ENCODE measurements around the gene ATG7. TPM values are rescaled to one million over a fixed set of nuclear protein-coding genes. Genes with fewer than 3 reads are reported as not detected.
"Not testable (repeated sequence)": the region's sequence is repeated elsewhere in the genome, so short reads cannot be mapped to it uniquely, and the experiment has no call there.

ATG7 gene
- polyA plus RNA-seq, 2 donors = 5.8 to 13.1 TPM

DNA sequence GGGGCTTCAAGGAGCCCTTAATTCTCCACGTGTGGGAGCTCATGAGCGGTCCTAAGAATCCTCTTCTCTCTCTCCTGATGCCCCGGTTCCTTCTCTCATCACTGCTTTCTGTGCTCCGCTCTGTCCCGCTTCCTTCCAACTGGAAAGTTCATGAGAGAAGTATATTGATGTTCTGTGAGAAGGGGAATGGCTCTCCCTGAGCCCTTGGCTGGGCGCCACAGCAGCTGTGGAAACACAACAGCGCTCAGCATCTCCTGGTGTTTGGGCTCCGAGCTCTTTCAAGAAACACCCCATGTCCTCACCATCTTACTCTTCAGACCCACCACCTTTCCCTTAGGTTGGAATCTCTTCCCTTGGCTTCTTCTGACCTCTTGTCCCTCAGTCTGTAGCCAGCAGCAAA, 209.8 kb downstream of the ATG7 start:
- H3K4me3 ChIP-seq (ENCODE audit: low read depth in 1 of 2, low read length in 2 of 2) = no peak overlapping the region
- H3K36me3 ChIP-seq (ENCODE audit: control insufficient read depth in 2 of 2, insufficient read depth in 2 of 2, low read length in 1 of 2) = no peaks in the 10 kb centered on the region
- no peaks in the 10 kb centered on the region for H3K9me3 ChIP-seq (ENCODE audit: control insufficient read depth in 2 of 2, insufficient read depth in 1 of 2, low read depth in 1 of 2, low read length in 1 of 2)
- H3K27me3 ChIP-seq (ENCODE audit: control insufficient read depth in 1 of 2, insufficient read depth in 2 of 2, low read length in 2 of 2) = no peaks in the 10 kb centered on the region
- 73 to 74% methylated on average over 8 of the region's 8 CpGs for WGBS, 2 donors
- peaks cover 0 to 5% of the 10 kb centered on the region in 2 donors for H3K4me1 ChIP-seq (ENCODE audit: control insufficient read depth in 2 of 2, insufficient read depth in 2 of 2, low read length in 1 of 2)
- H3K27ac ChIP-seq (ENCODE audit: low read depth in 2 of 2, low read length in 1 of 2) = peak overlapping the region in 1 of 2 donors; percentile 48

DNA sequence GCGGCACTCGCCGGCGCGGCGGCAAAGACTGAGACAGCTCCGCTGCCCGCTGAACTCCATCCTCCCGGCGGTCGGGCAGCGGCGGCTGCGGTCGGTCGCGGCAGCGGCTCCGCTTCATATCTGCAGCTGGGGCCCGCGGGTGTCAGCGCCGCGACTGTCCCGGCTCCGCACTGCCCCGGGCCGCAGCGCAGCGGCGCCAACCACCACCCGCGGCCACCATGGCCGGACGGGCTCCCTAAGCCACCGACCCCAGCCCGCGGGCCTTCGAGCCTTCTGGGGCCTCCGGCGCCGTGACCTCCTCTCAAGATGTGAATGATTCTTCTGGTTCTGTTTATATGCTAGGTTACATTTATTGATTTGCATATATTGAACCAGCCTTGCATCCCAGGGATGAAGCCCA, 216.2 kb downstream of the ATG7 start:
- not testable (repeated sequence) for H3K36me3 ChIP-seq (ENCODE audit: control insufficient read depth in 2 of 2, insufficient read depth in 2 of 2, low read length in 1 of 2); H3K4me1 ChIP-seq (ENCODE audit: control insufficient read depth in 2 of 2, insufficient read depth in 2 of 2, low read length in 1 of 2); H3K27me3 ChIP-seq (ENCODE audit: control insufficient read depth in 1 of 2, insufficient read depth in 2 of 2, low read length in 2 of 2); H3K27ac ChIP-seq (ENCODE audit: low read depth in 2 of 2, low read length in 1 of 2); H3K9me3 ChIP-seq (ENCODE audit: control insufficient read depth in 2 of 2, insufficient read depth in 1 of 2, low read depth in 1 of 2, low read length in 1 of 2); H3K4me3 ChIP-seq (ENCODE audit: low read depth in 1 of 2, low read length in 2 of 2)
- 97 to 98% methylated on average over 23 to 42 of the region's 42 CpGs for WGBS, 2 donors

DNA sequence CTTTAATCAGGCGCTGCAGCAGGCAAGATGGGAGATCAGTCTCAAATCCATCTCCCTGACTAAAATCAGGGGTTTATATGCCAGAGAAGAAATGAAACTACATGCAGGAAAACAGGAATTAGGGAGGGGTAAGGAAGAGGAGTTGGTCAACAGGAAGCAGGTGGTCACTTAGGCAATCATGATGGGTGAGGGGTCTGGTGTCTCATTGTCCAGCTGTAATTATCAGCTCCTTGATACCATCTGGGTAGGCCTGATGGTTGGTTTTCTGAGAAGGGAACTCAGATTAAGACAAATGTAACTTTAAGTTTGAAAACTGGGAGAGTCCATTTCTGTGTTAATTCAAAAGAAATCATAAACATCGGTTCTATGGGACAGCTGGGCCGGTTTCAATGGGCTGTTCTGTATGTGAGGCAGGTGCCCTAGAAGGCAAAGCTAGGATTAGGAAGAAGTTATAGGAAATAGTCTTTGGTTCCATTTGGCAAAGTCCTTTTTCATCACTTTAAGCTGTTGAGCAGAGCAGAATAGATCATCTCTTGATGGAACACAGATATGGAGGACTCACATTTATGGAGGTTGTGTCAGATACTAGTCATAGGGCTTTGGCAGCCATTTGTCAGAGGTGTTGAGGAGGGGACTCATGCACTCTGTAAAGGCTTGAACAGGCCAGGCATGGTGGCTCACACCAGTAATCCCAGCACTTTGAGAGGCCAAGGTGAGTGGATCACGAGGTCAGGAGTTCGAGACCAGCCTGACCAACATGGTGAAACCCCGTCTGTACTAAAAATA, 222.1 kb downstream of the ATG7 start:
- Histone ChIP-seq H3K27ac (ENCODE audit: low read depth in 2 of 2, low read length in 1 of 2) (no peak overlapping the region), H3K36me3 (ENCODE audit: control insufficient read depth in 2 of 2, insufficient read depth in 2 of 2, low read length in 1 of 2) (no peaks in the 10 kb centered on the region), H3K4me3 (ENCODE audit: low read depth in 1 of 2, low read length in 2 of 2) (no peak overlapping the region), H3K4me1 (ENCODE audit: control insufficient read depth in 2 of 2, insufficient read depth in 2 of 2, low read length in 1 of 2) (peaks cover 0 to 6% of the 10 kb centered on the region in 2 donors), H3K27me3 (ENCODE audit: control insufficient read depth in 1 of 2, insufficient read depth in 2 of 2, low read length in 2 of 2) (no peaks in the 10 kb centered on the region), H3K9me3 (ENCODE audit: control insufficient read depth in 2 of 2, insufficient read depth in 1 of 2, low read depth in 1 of 2, low read length in 1 of 2) (no peaks in the 10 kb centered on the region)
- 94 to 97% methylated on average over 6 of the region's 6 CpGs for WGBS, 2 donors

DNA sequence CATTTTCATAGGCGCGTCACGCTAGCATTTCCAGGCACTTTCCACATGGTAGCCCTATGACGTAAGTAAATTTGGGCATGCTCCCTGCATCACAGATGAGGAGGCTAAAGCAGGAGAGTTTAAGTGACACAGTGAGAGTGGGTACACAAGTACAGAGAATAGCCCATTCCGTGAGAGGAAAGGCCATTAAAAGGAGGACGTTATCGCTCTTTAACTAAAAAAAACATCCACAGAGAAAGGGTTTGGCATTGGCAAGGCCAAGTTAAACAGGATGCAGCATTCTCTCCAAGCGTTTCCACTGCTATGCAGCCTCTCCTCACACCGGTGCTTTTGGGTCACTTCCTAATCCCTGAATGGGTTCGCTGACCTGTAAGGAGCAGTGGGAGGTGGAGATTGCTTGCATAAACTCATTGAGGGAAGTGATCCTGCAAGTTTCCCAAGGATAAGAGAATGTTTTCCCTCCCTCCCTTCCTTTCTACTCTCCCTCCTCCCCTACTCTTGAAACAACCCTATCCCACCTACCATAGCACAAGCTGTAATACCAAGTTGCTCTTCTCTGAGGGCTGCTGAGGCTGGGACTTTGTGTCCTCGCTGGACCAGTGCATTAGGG, 223.9 kb downstream of the ATG7 start:
- H3K4me1 ChIP-seq (ENCODE audit: control insufficient read depth in 2 of 2, insufficient read depth in 2 of 2, low read length in 1 of 2) = peaks cover 0 to 6% of the 10 kb centered on the region in 2 donors
- WGBS, 2 donors = 78 to 83% methylated on average over 11 of the region's 11 CpGs
- H3K27me3 ChIP-seq (ENCODE audit: control insufficient read depth in 1 of 2, insufficient read depth in 2 of 2, low read length in 2 of 2) = no peaks in the 10 kb centered on the region
- no peak overlapping the region for H3K27ac ChIP-seq (ENCODE audit: low read depth in 2 of 2, low read length in 1 of 2)
- no peaks in the 10 kb centered on the region for H3K9me3 ChIP-seq (ENCODE audit: control insufficient read depth in 2 of 2, insufficient read depth in 1 of 2, low read depth in 1 of 2, low read length in 1 of 2)
- H3K4me3 ChIP-seq (ENCODE audit: low read depth in 1 of 2, low read length in 2 of 2) = no peak overlapping the region
- H3K36me3 ChIP-seq (ENCODE audit: control insufficient read depth in 2 of 2, insufficient read depth in 2 of 2, low read length in 1 of 2) = no peaks in the 10 kb centered on the region

DNA sequence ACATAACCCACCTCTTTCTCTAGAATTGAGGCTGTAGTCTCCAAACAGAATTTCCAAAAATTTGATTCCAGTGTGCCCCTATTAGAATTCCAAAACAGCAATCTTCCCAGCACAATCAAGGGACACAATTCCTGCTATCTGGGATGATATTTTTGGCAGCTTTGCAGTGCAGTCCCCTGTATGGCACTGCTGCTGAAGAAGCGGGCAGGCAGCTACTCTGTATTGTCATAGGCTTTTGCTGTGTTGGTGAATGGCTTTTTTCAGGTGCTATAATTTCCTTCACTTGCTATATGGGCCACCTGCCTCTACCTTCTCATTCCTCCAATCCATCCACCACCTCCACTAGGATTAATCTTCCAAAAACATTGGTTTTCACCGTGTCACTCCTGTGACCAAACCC, 226.0 kb downstream of the ATG7 start:
- no peaks in the 10 kb centered on the region for H3K27me3 ChIP-seq (ENCODE audit: control insufficient read depth in 1 of 2, insufficient read depth in 2 of 2, low read length in 2 of 2)
- peaks cover 0 to 6% of the 10 kb centered on the region in 2 donors for H3K4me1 ChIP-seq (ENCODE audit: control insufficient read depth in 2 of 2, insufficient read depth in 2 of 2, low read length in 1 of 2)
- H3K4me3 ChIP-seq (ENCODE audit: low read depth in 1 of 2, low read length in 2 of 2) = no peak overlapping the region
- no peaks in the 10 kb centered on the region for H3K36me3 ChIP-seq (ENCODE audit: control insufficient read depth in 2 of 2, insufficient read depth in 2 of 2, low read length in 1 of 2)
- peak overlapping the region; percentile 62 to 85 for H3K27ac ChIP-seq (ENCODE audit: low read depth in 2 of 2, low read length in 1 of 2)
- WGBS, 2 donors = 80 to 85% methylated on average over 2 of the region's 2 CpGs
- H3K9me3 ChIP-seq (ENCODE audit: control insufficient read depth in 2 of 2, insufficient read depth in 1 of 2, low read depth in 1 of 2, low read length in 1 of 2) = no peaks in the 10 kb centered on the region

DNA sequence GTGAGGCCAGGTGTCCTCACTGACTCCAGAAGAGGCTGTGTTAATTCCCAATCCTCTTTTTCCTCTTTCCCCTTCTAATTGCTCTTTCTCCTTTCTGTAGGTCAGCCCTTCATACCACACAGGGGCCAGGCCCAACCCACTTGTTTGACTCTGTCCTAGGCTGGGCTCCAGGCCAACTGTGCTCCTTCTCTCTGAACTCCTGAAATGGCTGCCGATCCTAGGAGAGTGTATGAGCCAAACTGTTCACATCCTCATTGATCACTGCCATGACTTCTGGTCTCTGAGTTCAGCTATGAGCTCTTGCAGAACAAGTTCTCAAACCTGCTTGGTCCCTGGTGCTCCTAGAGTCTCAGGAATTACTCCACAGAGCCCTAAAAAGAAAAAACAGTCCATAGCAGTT, 226.4 kb downstream of the ATG7 start:
- Histone ChIP-seq H3K4me3 (ENCODE audit: low read depth in 1 of 2, low read length in 2 of 2) (no peak overlapping the region), H3K27ac (ENCODE audit: low read depth in 2 of 2, low read length in 1 of 2) (peak overlapping the region; percentile 62 to 85), H3K4me1 (ENCODE audit: control insufficient read depth in 2 of 2, insufficient read depth in 2 of 2, low read length in 1 of 2) (peaks cover 0 to 6% of the 10 kb centered on the region in 2 donors), H3K9me3 (ENCODE audit: control insufficient read depth in 2 of 2, insufficient read depth in 1 of 2, low read depth in 1 of 2, low read length in 1 of 2) (no peaks in the 10 kb centered on the region), H3K36me3 (ENCODE audit: control insufficient read depth in 2 of 2, insufficient read depth in 2 of 2, low read length in 1 of 2) (no peaks in the 10 kb centered on the region), H3K27me3 (ENCODE audit: control insufficient read depth in 1 of 2, insufficient read depth in 2 of 2, low read length in 2 of 2) (no peaks in the 10 kb centered on the region)
- WGBS, 2 donors = 15 to 16% methylated on average over 1 of the region's 1 CpG

DNA sequence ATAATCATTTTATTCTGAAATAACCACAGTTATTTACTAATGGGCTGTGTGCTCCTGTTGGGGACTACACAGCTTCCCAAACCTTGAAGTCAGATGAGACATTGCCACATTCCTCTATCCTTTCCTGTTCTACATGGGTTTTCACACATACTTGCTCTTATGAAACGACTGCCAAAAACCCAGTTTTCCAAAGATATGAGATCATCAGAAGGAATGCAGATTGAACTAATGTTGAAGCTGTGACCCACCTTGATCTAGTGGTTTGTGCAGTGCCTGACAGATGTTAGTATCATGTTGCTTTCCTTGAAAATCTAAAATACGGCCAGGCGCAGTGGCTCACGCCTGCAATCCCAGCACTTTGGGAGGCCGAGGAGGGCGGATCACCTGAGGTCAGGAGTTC, 226.9 kb downstream of the ATG7 start:
- Histone ChIP-seq H3K36me3 (ENCODE audit: control insufficient read depth in 2 of 2, insufficient read depth in 2 of 2, low read length in 1 of 2) (no peaks in the 10 kb centered on the region), H3K27ac (ENCODE audit: low read depth in 2 of 2, low read length in 1 of 2) (peak overlapping the region in 1 of 2 donors; percentile 2)
- WGBS, 2 donors = 72 to 81% methylated on average over 6 of the region's 6 CpGs

DNA sequence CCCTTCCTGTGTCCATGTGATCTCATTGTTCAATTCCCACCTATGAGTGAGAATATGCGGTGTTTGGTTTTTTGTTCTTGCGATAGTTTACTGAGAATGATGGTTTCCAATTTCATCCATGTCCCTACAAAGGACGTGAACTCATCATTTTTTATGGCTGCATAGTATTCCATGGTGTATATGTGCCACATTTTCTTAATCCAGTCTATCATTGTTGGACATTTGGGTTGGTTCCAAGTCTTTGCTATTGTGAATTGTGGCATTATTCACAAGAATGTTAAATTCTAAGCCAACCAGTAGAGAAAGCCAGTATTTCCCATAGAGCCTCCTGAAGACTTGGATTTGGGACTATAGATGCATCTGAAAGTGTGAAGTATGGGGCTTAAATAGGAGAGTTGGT, 230.2 kb downstream of the ATG7 start:
- H3K27ac ChIP-seq (ENCODE audit: low read depth in 2 of 2, low read length in 1 of 2); H3K36me3 ChIP-seq (ENCODE audit: control insufficient read depth in 2 of 2, insufficient read depth in 2 of 2, low read length in 1 of 2); H3K27me3 ChIP-seq (ENCODE audit: control insufficient read depth in 1 of 2, insufficient read depth in 2 of 2, low read length in 2 of 2); H3K9me3 ChIP-seq (ENCODE audit: control insufficient read depth in 2 of 2, insufficient read depth in 1 of 2, low read depth in 1 of 2, low read length in 1 of 2); H3K4me1 ChIP-seq (ENCODE audit: control insufficient read depth in 2 of 2, insufficient read depth in 2 of 2, low read length in 1 of 2); H3K4me3 ChIP-seq (ENCODE audit: low read depth in 1 of 2, low read length in 2 of 2): not testable (repeated sequence)
- WGBS, 2 donors = no CpG with 5 or more reads among the region's 3 CpGs

More for the DNA sequence above, 226.9 kb downstream of the ATG7 start:
- no peak overlapping the region for H3K4me3 ChIP-seq (ENCODE audit: low read depth in 1 of 2, low read length in 2 of 2)
- H3K9me3 ChIP-seq (ENCODE audit: control insufficient read depth in 2 of 2, insufficient read depth in 1 of 2, low read depth in 1 of 2, low read length in 1 of 2) = no peaks in the 10 kb centered on the region
- H3K27me3 ChIP-seq (ENCODE audit: control insufficient read depth in 1 of 2, insufficient read depth in 2 of 2, low read length in 2 of 2) = no peaks in the 10 kb centered on the region
- peaks cover 0 to 6% of the 10 kb centered on the region in 2 donors for H3K4me1 ChIP-seq (ENCODE audit: control insufficient read depth in 2 of 2, insufficient read depth in 2 of 2, low read length in 1 of 2)

DNA sequence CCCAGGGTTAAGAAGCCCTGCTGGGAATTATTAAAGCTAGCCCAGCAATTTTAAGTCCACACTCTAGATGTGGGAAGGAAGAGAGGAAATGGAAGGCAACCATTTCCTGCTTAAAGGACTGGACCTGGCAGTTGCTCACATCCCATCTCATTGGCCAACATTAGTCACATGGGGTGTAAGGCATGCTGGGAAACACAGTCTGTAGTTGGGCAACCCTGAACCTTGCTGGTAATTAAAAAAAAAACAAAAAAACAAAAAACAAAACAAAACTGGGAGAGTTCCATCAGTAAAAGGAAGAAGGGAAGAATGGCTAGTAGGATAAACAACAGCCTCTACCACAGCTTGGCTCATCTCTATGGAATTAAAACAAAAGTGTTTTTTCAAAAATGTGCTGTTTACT, 235.5 kb downstream of the ATG7 start:
- no peaks in the 10 kb centered on the region for H3K4me1 ChIP-seq (ENCODE audit: control insufficient read depth in 2 of 2, insufficient read depth in 2 of 2, low read length in 1 of 2)
- no peaks in the 10 kb centered on the region for H3K9me3 ChIP-seq (ENCODE audit: control insufficient read depth in 2 of 2, insufficient read depth in 1 of 2, low read depth in 1 of 2, low read length in 1 of 2)
- H3K27ac ChIP-seq (ENCODE audit: low read depth in 2 of 2, low read length in 1 of 2) = peak overlapping the region in 1 of 2 donors; percentile 11
- no peak overlapping the region for H3K4me3 ChIP-seq (ENCODE audit: low read depth in 1 of 2, low read length in 2 of 2)
- no peaks in the 10 kb centered on the region for H3K36me3 ChIP-seq (ENCODE audit: control insufficient read depth in 2 of 2, insufficient read depth in 2 of 2, low read length in 1 of 2)
- no peaks in the 10 kb centered on the region for H3K27me3 ChIP-seq (ENCODE audit: control insufficient read depth in 1 of 2, insufficient read depth in 2 of 2, low read length in 2 of 2)
